Effector CD8-positive, alpha-beta T cell (primary cell): ENCODE data around the gene RAP1GAP.

Source experiments
- DNase-seq: peaks from one replicate; lab custom pipeline; 2025; lab: John Stamatoyannopoulos, UW

RAP1GAP gene

GRCh38 chr1:21608798-21609197, 60.4 kb downstream of the RAP1GAP start:
- DNase-seq = no peak

GRCh38 chr1:21607549-21608529, 61.3 kb downstream of the RAP1GAP start:
- DNase-seq = no peak

DNA sequence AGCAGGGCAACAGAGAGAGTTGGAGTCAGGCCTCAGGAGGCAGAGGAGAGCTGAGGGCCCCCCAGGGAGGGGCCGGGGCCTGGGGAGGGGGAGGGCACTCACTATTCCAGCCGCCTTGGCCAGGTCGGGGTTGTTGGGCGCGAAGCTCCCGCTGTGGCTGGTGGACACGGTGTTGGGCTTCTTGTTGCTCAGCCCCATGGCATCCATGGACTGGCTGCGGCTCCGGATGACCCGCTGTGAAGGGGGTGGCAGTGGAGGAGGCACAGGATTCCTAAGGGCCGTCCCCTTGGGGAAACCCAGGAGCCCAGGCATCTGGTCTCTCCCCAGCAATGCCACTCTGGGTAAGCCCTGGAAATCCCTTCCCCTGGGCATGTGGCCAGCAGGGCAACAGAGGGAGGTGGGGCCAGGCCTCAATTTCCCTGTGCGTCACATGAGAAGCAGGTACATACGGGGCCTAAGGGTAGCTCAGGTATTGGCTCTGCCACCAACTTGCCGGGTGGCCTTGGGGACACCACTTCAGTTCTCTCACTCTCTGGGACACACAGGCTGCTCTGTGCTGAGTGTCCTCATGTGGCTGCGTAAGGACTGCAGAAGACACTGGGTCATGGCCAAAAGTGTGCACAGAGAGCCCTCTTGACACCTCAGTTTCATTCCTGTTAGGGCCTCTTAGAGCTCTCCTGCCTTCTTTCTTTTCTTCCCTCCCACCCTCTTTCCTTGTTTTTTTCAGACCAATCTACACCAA, 63.0 kb downstream of the RAP1GAP start:
- DNase-seq = no peak

DNA sequence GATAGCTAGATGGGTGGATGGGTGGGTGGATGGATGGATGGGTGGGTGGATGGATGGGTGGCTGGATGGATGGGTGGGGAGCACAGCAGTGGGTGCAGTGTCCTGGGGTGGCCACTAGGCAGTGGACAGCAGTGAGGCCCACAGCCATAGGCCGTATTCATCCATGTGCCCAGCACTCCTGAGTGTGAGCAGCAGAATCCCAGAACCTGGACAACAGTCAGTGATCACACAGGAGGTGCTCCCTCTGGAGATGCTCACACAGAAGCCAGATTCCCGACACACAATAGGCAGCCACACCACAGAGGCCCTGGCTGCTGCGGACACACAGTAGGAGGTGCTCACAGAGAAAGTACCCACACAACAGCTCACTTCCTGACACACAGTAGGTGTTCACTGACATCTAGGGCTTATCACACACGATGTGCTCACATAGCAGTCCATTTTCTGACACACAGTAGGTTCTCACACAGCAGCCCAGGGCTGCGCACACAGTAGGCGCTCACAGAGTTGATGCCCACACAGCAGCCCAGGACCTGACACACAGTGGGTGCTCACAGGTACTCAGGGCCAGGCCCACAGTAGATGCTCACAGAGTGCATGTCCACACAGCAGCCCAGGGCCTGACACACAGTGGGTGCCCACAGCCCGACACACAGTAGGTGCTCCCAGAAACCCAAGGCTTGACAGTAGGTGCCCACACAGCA, 64.0 kb downstream of the RAP1GAP start:
- no peak for DNase-seq

GRCh38 chr1:21604208-21604957, 64.8 kb downstream of the RAP1GAP start:
- DNase-seq = no peak

- DNase-seq = no peak
These were observed 65.7 kb downstream of the RAP1GAP start for GRCh38 chr1:21603177-21604138.

DNA sequence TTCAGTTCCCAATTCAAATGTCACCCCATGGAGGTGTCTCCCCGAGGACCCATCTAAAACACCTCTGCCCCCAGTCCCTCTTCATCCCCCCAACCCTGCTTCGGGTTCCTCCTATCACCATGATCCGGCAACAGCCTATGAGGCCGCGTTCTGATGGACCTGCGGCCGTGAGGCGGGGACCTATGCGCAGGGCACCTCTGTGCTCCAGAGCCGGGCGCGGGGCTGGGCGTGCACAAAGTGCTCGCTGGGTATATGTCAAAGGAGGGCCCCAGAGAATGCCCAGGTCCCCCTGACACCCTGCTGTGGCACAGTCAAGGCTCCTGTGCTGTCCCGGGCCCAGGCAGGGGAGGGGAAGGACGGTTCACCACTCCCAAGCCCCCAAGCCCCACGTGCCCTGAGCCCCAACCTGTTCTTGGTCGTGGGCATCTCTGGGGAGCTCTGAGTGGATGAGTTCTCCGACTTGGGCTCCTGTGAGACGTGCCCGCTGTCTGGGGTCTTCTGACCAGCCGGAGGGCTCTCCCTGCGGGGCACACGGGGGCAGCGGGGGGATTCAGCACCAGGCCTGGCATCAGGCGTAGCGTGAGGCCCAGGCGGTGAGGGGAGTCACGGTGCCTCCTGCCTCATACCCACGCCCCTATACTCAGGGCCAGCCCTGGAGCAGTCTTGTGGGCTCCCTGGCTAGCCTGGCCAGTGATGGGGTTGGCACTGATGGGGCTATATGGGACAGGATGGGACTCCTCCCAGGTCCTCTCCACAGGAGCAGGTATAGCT, 67.7 kb downstream of the RAP1GAP start:
- DNase-seq = no peak

DNA sequence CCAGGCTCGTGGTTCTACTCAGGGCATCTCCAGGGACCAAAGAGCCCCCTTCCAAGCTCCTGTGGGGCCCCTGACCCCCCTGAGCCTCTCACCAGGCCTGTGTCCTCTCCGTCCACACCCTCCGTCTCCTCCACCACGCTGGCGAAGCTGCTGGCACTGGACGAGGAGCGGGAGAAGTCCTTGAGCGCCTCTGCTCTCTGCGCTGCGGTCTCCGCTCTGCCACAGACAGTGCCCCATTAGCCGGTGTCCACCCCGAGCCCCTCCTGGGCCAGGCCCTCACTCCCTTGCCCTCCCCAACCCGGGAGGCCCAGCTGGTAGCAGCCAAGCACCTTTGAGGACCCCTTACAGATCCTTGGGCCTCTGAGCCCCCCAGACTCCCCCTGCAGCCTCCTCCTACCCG, 69.8 kb downstream of the RAP1GAP start:
- DNase-seq = no peak

DNA sequence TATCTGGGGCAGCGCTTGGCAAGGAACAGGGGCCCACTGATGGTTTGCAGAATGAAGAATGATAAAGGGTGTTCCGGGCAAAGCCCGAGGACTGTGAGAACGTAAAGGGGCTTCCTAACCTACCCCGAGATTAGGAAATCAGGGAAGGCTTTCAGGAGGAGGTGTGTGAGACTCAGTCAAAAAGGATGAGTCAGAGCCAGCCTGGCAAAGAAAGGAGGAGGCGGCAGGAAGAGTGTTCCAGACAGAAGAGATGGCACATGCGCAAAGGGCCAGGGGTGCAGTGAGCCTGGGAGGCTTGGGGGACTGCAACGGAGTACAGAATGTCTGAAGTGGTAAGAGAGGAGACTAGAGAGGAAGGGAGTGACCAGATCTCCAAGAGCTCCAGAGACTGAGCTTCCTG, 70.3 kb downstream of the RAP1GAP start:
- DNase-seq = no peak

DNA sequence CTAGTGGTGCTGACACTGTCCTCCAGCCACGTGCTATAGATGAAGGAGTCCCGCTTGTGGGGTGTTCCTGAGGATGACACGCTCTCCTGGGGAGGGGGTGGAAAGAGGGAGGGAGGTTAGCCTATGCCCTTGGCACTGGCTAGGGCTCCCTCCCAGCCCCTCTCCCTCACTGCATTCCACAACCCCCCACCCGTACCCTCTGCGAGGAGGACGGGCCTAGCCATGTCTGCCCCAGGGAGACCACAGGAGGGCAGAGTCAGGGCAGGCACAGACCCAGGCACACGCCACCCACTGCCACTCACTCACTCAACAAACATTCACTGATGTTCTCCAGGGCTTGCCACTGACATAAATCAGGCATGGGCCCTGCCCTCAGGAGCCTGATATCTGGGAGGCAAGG, 70.7 kb downstream of the RAP1GAP start:
- DNase-seq = no peak

DNA sequence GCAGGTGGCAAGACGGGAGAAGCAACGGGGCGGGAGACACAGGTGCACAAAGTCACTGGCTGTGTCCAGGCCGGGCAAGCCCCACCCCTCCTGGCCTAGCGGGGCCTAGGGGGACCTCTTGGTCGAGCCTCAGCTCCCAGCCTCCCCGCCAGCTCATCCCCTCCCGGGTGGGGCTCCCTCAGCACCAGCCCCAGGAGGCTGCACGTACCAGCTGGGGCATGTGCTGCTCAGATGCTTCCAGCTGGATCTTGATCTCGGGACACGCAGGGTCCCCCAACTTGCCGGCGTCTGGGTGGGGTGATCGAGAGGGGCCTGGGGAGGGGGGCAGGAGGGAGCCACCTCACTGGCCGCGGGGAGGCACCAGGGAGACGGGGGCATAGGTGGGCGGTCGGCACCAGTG, 71.4 kb downstream of the RAP1GAP start:
- DNase-seq = no peak

GRCh38 chr1:21596628-21597027, 72.5 kb downstream of the RAP1GAP start:
- no peak for DNase-seq

- no peak for DNase-seq
These were observed 73.0 kb downstream of the RAP1GAP start for GRCh38 chr1:21596174-21596573.

DNA sequence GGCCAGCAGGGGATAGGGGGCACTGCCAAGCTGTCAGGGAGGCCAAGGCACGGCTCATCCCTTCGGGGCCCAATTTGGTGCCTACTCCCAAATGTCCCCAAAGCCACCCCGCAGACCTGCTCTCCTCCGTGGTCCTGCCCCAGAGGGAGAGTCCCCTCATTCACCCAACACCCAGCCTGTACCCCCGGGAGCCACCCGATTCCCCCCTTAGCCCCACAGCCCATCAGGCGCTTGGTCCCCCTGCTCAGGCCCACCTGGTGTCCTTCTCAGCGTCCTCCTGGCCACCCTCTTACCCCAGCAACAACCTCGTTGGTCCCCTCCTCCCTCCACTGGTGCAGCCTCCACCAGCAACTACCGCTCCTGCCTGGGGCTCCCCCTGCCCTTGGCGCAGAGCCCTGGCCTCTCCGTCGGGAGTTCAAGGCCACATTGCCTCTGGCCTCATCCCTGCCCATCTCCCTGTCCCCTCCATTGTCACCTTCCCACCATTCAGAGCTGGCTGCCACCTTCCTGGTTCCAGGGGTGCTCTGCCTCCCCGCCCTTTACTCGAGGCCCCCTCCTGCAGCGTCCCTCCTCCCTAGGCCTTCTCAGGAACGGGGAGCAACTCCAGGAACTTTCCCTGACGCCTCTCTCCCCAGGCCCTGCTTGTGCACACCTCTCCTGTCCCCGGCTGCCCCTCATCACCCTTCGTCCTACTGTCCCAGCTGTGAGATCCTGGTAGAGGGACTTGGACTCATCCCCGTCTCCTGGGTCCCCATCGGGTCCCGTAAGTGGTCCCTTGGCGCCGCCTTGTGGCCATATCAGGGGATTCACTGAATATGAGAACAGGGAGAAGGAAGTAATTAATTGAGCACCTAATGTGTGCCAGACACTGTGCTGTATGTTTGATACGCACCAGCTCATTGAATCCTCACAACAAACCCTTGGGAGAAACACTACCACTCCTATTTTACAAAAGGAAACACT, 73.9 kb downstream of the RAP1GAP start:
- no peak for DNase-seq

- no peak for DNase-seq
These were observed 74.7 kb downstream of the RAP1GAP start for GRCh38 chr1:21594501-21594900.

DNA sequence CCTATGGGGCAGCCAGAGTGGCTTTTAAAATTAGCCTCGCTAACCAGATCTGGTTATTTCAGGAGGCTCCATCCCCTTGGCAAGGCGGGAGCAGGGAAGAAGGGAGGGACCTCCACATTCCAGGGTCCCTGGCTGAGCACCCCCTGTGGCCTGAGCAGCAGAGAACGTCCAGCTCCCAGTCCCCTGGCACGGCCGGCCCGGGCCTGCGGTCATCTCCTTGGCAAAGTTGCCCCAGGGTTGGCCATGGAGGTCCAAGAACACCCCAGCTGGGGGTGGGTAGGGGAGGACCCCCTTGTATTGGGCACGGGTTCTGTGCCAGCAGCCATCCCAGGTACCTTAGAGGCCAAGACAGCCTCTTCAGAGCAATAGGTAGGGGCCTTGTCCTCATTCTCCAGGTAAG, 75.9 kb downstream of the RAP1GAP start:
- no peak for DNase-seq

- DNase-seq = no peak
These were observed 76.9 kb downstream of the RAP1GAP start for GRCh38 chr1:21592086-21592865.

DNA sequence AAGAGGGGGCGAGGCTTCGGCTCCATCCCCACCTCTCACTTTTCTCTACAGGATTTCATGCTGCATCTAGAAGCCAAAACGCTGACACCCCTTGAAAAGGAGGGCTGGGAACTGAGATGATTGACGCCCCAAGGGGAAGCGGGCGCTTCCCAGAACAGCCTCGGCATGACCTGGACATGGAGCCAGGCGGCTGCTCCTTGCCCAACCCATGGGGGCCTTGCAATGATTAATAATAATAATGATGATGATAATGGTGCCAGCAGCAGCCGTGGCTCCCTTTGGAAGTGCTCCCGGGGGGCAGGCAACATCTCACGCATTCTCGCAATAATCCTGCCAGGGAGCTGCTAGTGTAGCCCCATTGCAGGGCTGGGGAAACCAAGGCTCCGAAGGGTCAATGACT, 78.2 kb downstream of the RAP1GAP start:
- DNase-seq = no peak
